ENCODE results near the gene CCDC15.

The CCDC15 gene

GRCh38 chr11:124970925-124971324 is 16.9 kb downstream of the CCDC15 start:
- no peak overlapping the region for H3K4me3 ChIP-seq (ENCODE audit: low read depth, low read length)
- H3K27me3 ChIP-seq (ENCODE audit: insufficient read depth, low read length): no peaks in the 10 kb centered on the region
- no peak overlapping the region for H2AFZ ChIP-seq (ENCODE audit: low read length, unreplicated experiment)
- H3K4me1 ChIP-seq (ENCODE audit: control insufficient read depth, insufficient read depth, low read length, unreplicated experiment): no peaks in the 10 kb centered on the region
- H3K79me2 ChIP-seq (ENCODE audit: control insufficient read depth, insufficient read depth, low read length, unreplicated experiment): no peaks in the 10 kb centered on the region
- no peak overlapping the region for H3K27ac ChIP-seq (ENCODE audit: low read depth, low read length)
- no peaks in the 10 kb centered on the region for H3K36me3 ChIP-seq (ENCODE audit: insufficient read depth, low read length)

GRCh38 chr11:124971810-124972209 is 17.8 kb downstream of the CCDC15 start:
- Histone ChIP-seq H3K27ac (ENCODE audit: low read depth, low read length) (no peak overlapping the region), H3K4me3 (ENCODE audit: low read depth, low read length) (no peak overlapping the region), H3K4me1 (ENCODE audit: control insufficient read depth, insufficient read depth, low read length, unreplicated experiment) (no peaks in the 10 kb centered on the region), H3K27me3 (ENCODE audit: insufficient read depth, low read length) (no peaks in the 10 kb centered on the region), H3K79me2 (ENCODE audit: control insufficient read depth, insufficient read depth, low read length, unreplicated experiment) (no peaks in the 10 kb centered on the region), H3K36me3 (ENCODE audit: insufficient read depth, low read length) (no peaks in the 10 kb centered on the region), H2AFZ (ENCODE audit: low read length, unreplicated experiment) (no peak overlapping the region)

- Histone ChIP-seq H3K27me3 (ENCODE audit: insufficient read depth, low read length) (no peaks in the 10 kb centered on the region), H3K79me2 (ENCODE audit: control insufficient read depth, insufficient read depth, low read length, unreplicated experiment) (no peaks in the 10 kb centered on the region), H3K36me3 (ENCODE audit: insufficient read depth, low read length) (peaks cover 4% of the 10 kb centered on the region; the same call in 1 of the 2 replicates), H3K4me3 (ENCODE audit: low read depth, low read length) (no peak overlapping the region), H3K4me1 (ENCODE audit: control insufficient read depth, insufficient read depth, low read length, unreplicated experiment) (no peaks in the 10 kb centered on the region), H3K27ac (ENCODE audit: low read depth, low read length) (no peak overlapping the region), H2AFZ (ENCODE audit: low read length, unreplicated experiment) (no peak overlapping the region)
These were observed 22.5 kb downstream of the CCDC15 start for GRCh38 chr11:124976531-124976930.

GRCh38 chr11:124977006-124977405 is 23.0 kb downstream of the CCDC15 start:
- Histone ChIP-seq H3K4me3 (ENCODE audit: low read depth, low read length) (no peak overlapping the region), H2AFZ (ENCODE audit: low read length, unreplicated experiment) (no peak overlapping the region), H3K27ac (ENCODE audit: low read depth, low read length) (no peak overlapping the region)

GRCh38 chr11:124978316-124978715 is 24.3 kb downstream of the CCDC15 start:
- no peak overlapping the region for H3K4me3 ChIP-seq (ENCODE audit: low read depth, low read length)
- H3K36me3 ChIP-seq (ENCODE audit: insufficient read depth, low read length): peaks cover 4% of the 10 kb centered on the region; the same call in 1 of the 2 replicates

More at GRCh38 chr11:124977006-124977405, 23.0 kb downstream of the CCDC15 start:
- H3K27me3 ChIP-seq (ENCODE audit: insufficient read depth, low read length): no peaks in the 10 kb centered on the region
- H3K36me3 ChIP-seq (ENCODE audit: insufficient read depth, low read length): peaks cover 4% of the 10 kb centered on the region; the same call in 1 of the 2 replicates
- no peaks in the 10 kb centered on the region for H3K79me2 ChIP-seq (ENCODE audit: control insufficient read depth, insufficient read depth, low read length, unreplicated experiment)
- no peaks in the 10 kb centered on the region for H3K4me1 ChIP-seq (ENCODE audit: control insufficient read depth, insufficient read depth, low read length, unreplicated experiment)

GRCh38 chr11:124982043-124982442 is 28.0 kb downstream of the CCDC15 start:
- Histone ChIP-seq H3K79me2 (ENCODE audit: control insufficient read depth, insufficient read depth, low read length, unreplicated experiment) (no peaks in the 10 kb centered on the region), H3K27me3 (ENCODE audit: insufficient read depth, low read length) (no peaks in the 10 kb centered on the region), H3K36me3 (ENCODE audit: insufficient read depth, low read length) (peaks cover 6% of the 10 kb centered on the region; the same call in 1 of the 2 replicates), H3K4me1 (ENCODE audit: control insufficient read depth, insufficient read depth, low read length, unreplicated experiment) (no peaks in the 10 kb centered on the region), H3K4me3 (ENCODE audit: low read depth, low read length) (no peak overlapping the region), H2AFZ (ENCODE audit: low read length, unreplicated experiment) (no peak overlapping the region), H3K27ac (ENCODE audit: low read depth, low read length) (no peak overlapping the region)

More at GRCh38 chr11:124978316-124978715, 24.3 kb downstream of the CCDC15 start:
- Histone ChIP-seq H3K4me1 (ENCODE audit: control insufficient read depth, insufficient read depth, low read length, unreplicated experiment) (no peaks in the 10 kb centered on the region), H3K27me3 (ENCODE audit: insufficient read depth, low read length) (no peaks in the 10 kb centered on the region), H2AFZ (ENCODE audit: low read length, unreplicated experiment) (no peak overlapping the region), H3K79me2 (ENCODE audit: control insufficient read depth, insufficient read depth, low read length, unreplicated experiment) (no peaks in the 10 kb centered on the region), H3K27ac (ENCODE audit: low read depth, low read length) (no peak overlapping the region)

- Histone ChIP-seq H2AFZ (ENCODE audit: low read length, unreplicated experiment) (no peak overlapping the region), H3K4me1 (ENCODE audit: control insufficient read depth, insufficient read depth, low read length, unreplicated experiment) (no peaks in the 10 kb centered on the region), H3K27me3 (ENCODE audit: insufficient read depth, low read length) (no peaks in the 10 kb centered on the region), H3K27ac (ENCODE audit: low read depth, low read length) (no peak overlapping the region), H3K36me3 (ENCODE audit: insufficient read depth, low read length) (peaks cover 12% of the 10 kb centered on the region), H3K79me2 (ENCODE audit: control insufficient read depth, insufficient read depth, low read length, unreplicated experiment) (no peaks in the 10 kb centered on the region), H3K4me3 (ENCODE audit: low read depth, low read length) (no peak overlapping the region)
These were observed 29.9 kb downstream of the CCDC15 start for GRCh38 chr11:124983674-124984511.

- no peak overlapping the region for H3K4me3 ChIP-seq (ENCODE audit: low read depth, low read length)
- no peak overlapping the region for H3K27ac ChIP-seq (ENCODE audit: low read depth, low read length)
- H3K79me2 ChIP-seq (ENCODE audit: control insufficient read depth, insufficient read depth, low read length, unreplicated experiment): no peaks in the 10 kb centered on the region
- H3K36me3 ChIP-seq (ENCODE audit: insufficient read depth, low read length): peaks cover 12% of the 10 kb centered on the region
- H2AFZ ChIP-seq (ENCODE audit: low read length, unreplicated experiment): no peak overlapping the region
- no peaks in the 10 kb centered on the region for H3K27me3 ChIP-seq (ENCODE audit: insufficient read depth, low read length)
- H3K4me1 ChIP-seq (ENCODE audit: control insufficient read depth, insufficient read depth, low read length, unreplicated experiment): no peaks in the 10 kb centered on the region
These were observed 30.5 kb downstream of the CCDC15 start for GRCh38 chr11:124984512-124984854.

GRCh38 chr11:124987096-124987495 is 33.1 kb downstream of the CCDC15 start:
- no peaks in the 10 kb centered on the region for H3K79me2 ChIP-seq (ENCODE audit: control insufficient read depth, insufficient read depth, low read length, unreplicated experiment)
- H2AFZ ChIP-seq (ENCODE audit: low read length, unreplicated experiment): no peak overlapping the region
- H3K4me1 ChIP-seq (ENCODE audit: control insufficient read depth, insufficient read depth, low read length, unreplicated experiment): no peaks in the 10 kb centered on the region
- no peak overlapping the region for H3K27ac ChIP-seq (ENCODE audit: low read depth, low read length)
- peaks cover 12% of the 10 kb centered on the region for H3K36me3 ChIP-seq (ENCODE audit: insufficient read depth, low read length)
- no peaks in the 10 kb centered on the region for H3K27me3 ChIP-seq (ENCODE audit: insufficient read depth, low read length)
- H3K4me3 ChIP-seq (ENCODE audit: low read depth, low read length): no peak overlapping the region

- no peaks in the 10 kb centered on the region for H3K27me3 ChIP-seq (ENCODE audit: insufficient read depth, low read length)
- H2AFZ ChIP-seq (ENCODE audit: low read length, unreplicated experiment): no peak overlapping the region
- peaks cover 12% of the 10 kb centered on the region for H3K36me3 ChIP-seq (ENCODE audit: insufficient read depth, low read length)
- H3K4me3 ChIP-seq (ENCODE audit: low read depth, low read length): no peak overlapping the region
- no peak overlapping the region for H3K27ac ChIP-seq (ENCODE audit: low read depth, low read length)
- no peaks in the 10 kb centered on the region for H3K79me2 ChIP-seq (ENCODE audit: control insufficient read depth, insufficient read depth, low read length, unreplicated experiment)
- no peaks in the 10 kb centered on the region for H3K4me1 ChIP-seq (ENCODE audit: control insufficient read depth, insufficient read depth, low read length, unreplicated experiment)
These were observed 34.1 kb downstream of the CCDC15 start for GRCh38 chr11:124988063-124988462.

- no peaks in the 10 kb centered on the region for H3K4me1 ChIP-seq (ENCODE audit: control insufficient read depth, insufficient read depth, low read length, unreplicated experiment)
- H2AFZ ChIP-seq (ENCODE audit: low read length, unreplicated experiment): no peak overlapping the region
- H3K79me2 ChIP-seq (ENCODE audit: control insufficient read depth, insufficient read depth, low read length, unreplicated experiment): no peaks in the 10 kb centered on the region
- no peak overlapping the region for H3K4me3 ChIP-seq (ENCODE audit: low read depth, low read length)
- no peaks in the 10 kb centered on the region for H3K27me3 ChIP-seq (ENCODE audit: insufficient read depth, low read length)
- no peak overlapping the region for H3K27ac ChIP-seq (ENCODE audit: low read depth, low read length)
- H3K36me3 ChIP-seq (ENCODE audit: insufficient read depth, low read length): peaks cover 19% of the 10 kb centered on the region
These were observed 47.2 kb downstream of the CCDC15 start for GRCh38 chr11:125001079-125001778.

Data from ACC112 (cell line).